Colonic mucosa (tissue), 4 donors: ENCODE results near the gene THOC2. TPM values are rescaled to one million over a fixed set of nuclear protein-coding genes. Genes with fewer than 3 reads are reported as not detected.
"Not testable (repeated sequence)": the region's sequence is repeated elsewhere in the genome, so short reads cannot be mapped to it uniquely, and the experiment has no call there.

Source experiments
- DNase-seq: peaks from one replicate; pipeline ENCODE4 v3.0.0-alpha.2; 2020
- H3K27ac ChIP-seq: fragments of 200-600 bp; one replicate; pipeline ENCODE4 v1.8.0; 2021
- H3K27me3 ChIP-seq: fragments of 200-600 bp; one replicate; pipeline ENCODE4 v1.8.0; 2021
- H3K36me3 ChIP-seq: fragments of 200-600 bp; one replicate; pipeline ENCODE4 v1.8.0; 2021
- H3K4me1 ChIP-seq: fragments of 200-600 bp; one replicate; pipeline ENCODE4 v1.8.0; 2021; ENCODE audit warnings: mild to moderate bottlenecking
- H3K4me3 ChIP-seq: fragments of 200-600 bp; one replicate; pipeline ENCODE4 v1.8.0; 2021
- H3K9ac ChIP-seq, 2 donors: one replicate each; pipeline ENCODE4 v1.7.0; 2013; ENCODE audit warnings: control low read depth in 2 of 2, low read depth in 2 of 2, low read length in 2 of 2
- H3K9me3 ChIP-seq: fragments of 200-600 bp; one replicate; pipeline ENCODE4 v1.8.0; 2021
- CTCF ChIP-seq: fragments of 200-600 bp; IDR thresholded peaks from one replicate; pipeline ENCODE4 v1.8.0; 2022; ENCODE audit warnings: antibody characterized with exemption, mild to moderate bottlenecking
- intact Hi-C: fragments of 100-400 bp; cut with DNase I; formaldehyde crosslinking; loops from one replicate; pipeline ENCODE4 v1.14.1; 2022
- total RNA-seq, 2 donors: library from RNA; stranded (reverse); fragmentation: NEBNext Ultra II Directional in 1 of 2; extraction: Animal tissue kit (Norgen Biotek cat#: 25700) in 1 of 2; gene quantifications; one replicate each; pipeline ENCODE4 v1.2.1, GENCODE V29; 2021
- donor health status: healthy.
- donor health status: DM: no; HTN: no; CAD: no.
- donor health status: DM: no; HTN: no; CAD: no.

The THOC2 gene
- total RNA-seq, 2 donors from 2014 or later: 60.7 to 68.2 TPM

GRCh38 chrX:123695242-123695641, 37.6 kb downstream of the THOC2 start:
- no peak overlapping the region for H3K27ac ChIP-seq
- H3K4me3 ChIP-seq: no peak overlapping the region
- no peaks in the 10 kb centered on the region for H3K4me1 ChIP-seq
- H3K9ac ChIP-seq: no peak overlapping the region
- no peaks in the 10 kb centered on the region for H3K36me3 ChIP-seq
- no peaks in the 10 kb centered on the region for H3K27me3 ChIP-seq
- intact Hi-C loops: no loop called here
- TF ChIP-seq CTCF: no peak
- DNase-seq: no peak
- H3K9me3 ChIP-seq: no peaks in the 10 kb centered on the region

DNA sequence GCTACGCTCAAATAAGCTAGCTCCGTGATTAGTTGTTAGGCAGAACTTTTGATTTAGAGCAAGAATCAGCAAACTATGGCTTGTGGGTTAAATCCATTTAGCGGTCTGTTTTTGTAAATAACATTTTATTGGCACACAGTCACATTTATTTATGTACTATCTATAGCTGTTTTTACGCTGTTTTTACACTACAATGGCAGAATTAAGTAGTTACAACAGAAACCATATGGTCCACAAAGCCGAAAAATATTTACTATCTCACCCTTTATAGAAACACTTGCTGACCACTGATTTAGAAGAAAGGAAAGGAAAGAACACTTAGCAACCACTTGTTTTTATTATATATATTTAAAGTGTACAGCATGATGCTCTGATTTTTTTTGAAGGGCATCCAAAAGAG, 41.1 kb downstream of the THOC2 start:
- intact Hi-C loops: no loop called here
- Histone ChIP-seq H3K27me3 (no peaks in the 10 kb centered on the region), H3K4me3 (no peak overlapping the region), H3K4me1 (no peaks in the 10 kb centered on the region), H3K9me3 (no peaks in the 10 kb centered on the region), H3K27ac (no peak overlapping the region), H3K9ac (no peak overlapping the region), H3K36me3 (no peaks in the 10 kb centered on the region)
- DNase-seq: no peak
- no peak for TF ChIP-seq CTCF

- no peaks in the 10 kb centered on the region for H3K27me3 ChIP-seq
- H3K9ac ChIP-seq: no peak overlapping the region
- H3K27ac ChIP-seq: no peak overlapping the region
- no peak for TF ChIP-seq CTCF
- H3K36me3 ChIP-seq: no peaks in the 10 kb centered on the region
- H3K4me1 ChIP-seq: no peaks in the 10 kb centered on the region
- no peaks in the 10 kb centered on the region for H3K9me3 ChIP-seq
- intact Hi-C loops: no loop called here
- no peak overlapping the region for H3K4me3 ChIP-seq
- DNase-seq: no peak
These were observed 44.3 kb downstream of the THOC2 start for GRCh38 chrX:123688524-123688923.

DNA sequence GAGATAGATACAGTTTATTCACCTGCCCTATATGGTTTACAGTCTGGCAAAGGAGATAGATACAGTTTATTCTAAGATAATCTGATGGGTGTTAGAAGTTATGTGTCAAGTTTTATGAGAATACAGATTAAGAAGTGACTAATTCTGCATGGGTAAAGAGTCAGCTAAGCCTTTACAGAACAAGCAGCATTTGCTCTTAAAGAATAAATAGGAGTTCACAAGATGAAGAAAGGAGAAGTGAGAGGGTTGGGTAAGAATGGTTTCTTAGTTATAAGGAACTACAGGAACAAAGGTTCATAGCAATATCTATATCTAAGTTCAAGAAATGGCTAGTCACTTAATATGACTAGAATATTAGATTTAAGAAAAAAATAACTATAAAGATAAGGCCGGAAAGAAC, 47.6 kb downstream of the THOC2 start:
- H3K4me3 ChIP-seq: no peak overlapping the region
- intact Hi-C loops: no loop called here
- no peak for TF ChIP-seq CTCF
- no peaks in the 10 kb centered on the region for H3K4me1 ChIP-seq
- no peak for DNase-seq
- no peaks in the 10 kb centered on the region for H3K9me3 ChIP-seq
- no peaks in the 10 kb centered on the region for H3K36me3 ChIP-seq
- no peak overlapping the region for H3K9ac ChIP-seq
- H3K27ac ChIP-seq: no peak overlapping the region
- no peaks in the 10 kb centered on the region for H3K27me3 ChIP-seq

DNA sequence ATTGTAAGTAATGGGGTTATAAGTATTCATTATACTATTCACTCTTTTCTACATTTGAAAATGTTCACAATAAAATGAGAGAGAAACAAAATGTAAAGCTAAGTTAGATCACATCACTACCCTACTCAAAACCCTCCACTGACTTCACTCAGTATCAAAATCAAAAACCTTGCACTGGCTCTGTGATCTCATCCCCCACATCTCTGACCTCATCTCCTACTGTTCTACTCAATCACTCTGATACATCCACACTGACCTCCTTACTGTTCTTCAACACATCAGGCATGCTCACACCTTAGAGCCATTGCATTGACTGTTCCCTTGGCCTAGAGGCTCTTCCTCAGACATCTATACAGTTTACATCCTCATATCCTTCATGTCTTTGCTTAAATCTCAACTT, 50.7 kb downstream of the THOC2 start:
- Histone ChIP-seq H3K27ac (no peak overlapping the region), H3K4me3 (no peak overlapping the region), H3K27me3 (no peaks in the 10 kb centered on the region), H3K4me1 (no peaks in the 10 kb centered on the region), H3K36me3 (no peaks in the 10 kb centered on the region), H3K9ac (no peak overlapping the region), H3K9me3 (no peaks in the 10 kb centered on the region)
- intact Hi-C loops: no loop called here
- DNase-seq: no peak
- no peak for TF ChIP-seq CTCF

- H3K27me3 ChIP-seq, H3K9ac ChIP-seq, H3K4me1 ChIP-seq, intact Hi-C loops, H3K36me3 ChIP-seq, H3K27ac ChIP-seq, H3K4me3 ChIP-seq, H3K9me3 ChIP-seq, DNase-seq: not testable (repeated sequence)
These were observed 53.0 kb downstream of the THOC2 start for GRCh38 chrX:123679733-123680460.
